G401 (cell line): ENCODE data around the gene KDSR. TPM values are rescaled to one million over a fixed set of nuclear protein-coding genes. Genes with fewer than 3 reads are reported as not detected.

ENCODE experiments used
- DNase-seq: peaks from one replicate; pipeline ENCODE4 v3.0.0-alpha.2; 2015; ENCODE audit warnings: low spot score
- in situ Hi-C: cut with HindIII; loops from 2 replicates; pipeline ENCODE4 v1.10.0; 2016; ENCODE audit warnings: low sequenced_read_pairs, mixed read lengths
- total RNA-seq: library from RNA; depleted of rRNA; stranded (reverse); fragments of >200 nt; shearing (Covaris generic); gene quantifications from 2 replicates; pipeline ENCODE4 v1.2.3, GENCODE V29; 2014

Gene KDSR
- total RNA-seq, 1 experiment from 2014 or later = 23.3 TPM

DNA sequence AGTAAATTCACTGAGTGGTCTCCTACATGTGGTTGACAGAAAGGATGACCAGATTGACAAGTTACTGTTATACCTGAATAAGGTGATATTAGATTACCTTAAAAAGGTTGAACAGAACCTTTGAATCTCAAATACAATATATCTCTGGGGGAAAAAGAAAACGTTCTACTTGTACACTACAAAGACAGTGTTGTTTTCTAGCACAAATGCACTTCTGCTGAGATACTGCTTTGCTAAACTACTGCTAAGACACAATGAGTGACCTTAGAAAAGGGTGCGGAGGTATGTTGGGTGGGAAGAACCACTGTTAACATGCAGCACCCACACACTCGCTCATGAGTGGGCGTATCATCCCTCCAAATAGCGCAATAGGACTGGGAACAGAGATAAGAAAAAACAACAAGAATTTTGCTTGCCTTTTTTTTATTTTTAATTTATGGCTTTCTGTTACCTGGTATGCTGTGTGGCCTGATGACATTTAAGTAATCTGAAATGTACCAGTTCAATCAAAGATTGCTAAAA, 53.5 kb downstream of the KDSR start:
- in situ Hi-C loops = loop anchor here (25.0 kb wide), 1 partner anchor 176 kb away; no protein-coding TSS in a partner anchor
- DNase-seq = no peak

DNA sequence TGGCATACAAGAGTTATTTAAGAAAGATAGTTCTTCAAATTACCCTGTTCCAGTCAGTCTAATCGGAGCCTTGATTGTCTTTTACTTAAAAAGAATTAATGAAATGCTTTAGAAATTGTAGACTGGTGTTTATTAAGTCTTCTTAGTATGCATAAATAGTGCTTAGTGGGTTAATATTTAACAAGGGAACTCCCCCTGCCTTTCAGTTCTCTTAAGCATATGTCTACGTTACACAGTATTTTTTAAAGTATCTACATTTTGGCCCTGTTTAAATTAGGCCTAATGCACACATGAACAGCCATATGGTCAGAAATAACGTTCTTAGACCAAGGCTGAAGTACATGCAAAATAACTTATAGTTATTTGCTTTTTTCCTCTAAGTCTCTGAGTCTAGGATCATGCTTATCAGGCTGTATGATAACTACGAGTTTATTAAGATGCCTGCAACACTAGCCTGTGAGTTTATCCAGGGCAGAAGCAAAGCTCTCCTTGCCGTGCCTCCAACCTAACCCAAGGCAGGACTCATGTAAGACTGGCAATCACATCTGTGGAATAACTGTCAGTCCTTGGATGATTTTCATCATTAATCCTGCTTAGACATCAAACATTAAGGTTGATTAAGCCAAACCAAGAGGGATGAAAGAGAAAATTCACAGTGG, 54.1 kb downstream of the KDSR start:
- in situ Hi-C loops = loop anchor here (25.0 kb wide), 1 partner anchor 176 kb away; no protein-coding TSS in a partner anchor
- no peak for DNase-seq

DNA sequence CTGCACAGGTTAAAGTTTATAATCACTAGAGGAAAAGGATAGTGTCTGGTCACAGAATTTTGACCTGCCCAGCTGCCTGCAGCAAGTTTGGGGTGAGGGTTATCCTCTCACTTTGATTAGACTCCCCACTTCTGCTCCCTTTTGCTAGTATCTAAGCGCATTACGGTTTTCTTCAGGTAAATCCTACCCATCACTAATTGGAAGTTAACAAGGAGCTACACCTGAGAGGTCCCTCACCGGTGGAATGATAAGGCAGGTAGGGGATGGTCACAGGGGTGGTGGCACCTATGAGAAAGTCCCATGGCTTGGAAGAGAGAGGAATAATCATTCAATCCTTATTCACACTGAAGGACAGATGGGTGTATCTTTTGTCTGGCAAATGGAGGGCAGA, 55.0 kb downstream of the KDSR start:
- in situ Hi-C loops = loop anchor here (25.0 kb wide), 1 partner anchor 175 kb away; no protein-coding TSS in a partner anchor

DNA sequence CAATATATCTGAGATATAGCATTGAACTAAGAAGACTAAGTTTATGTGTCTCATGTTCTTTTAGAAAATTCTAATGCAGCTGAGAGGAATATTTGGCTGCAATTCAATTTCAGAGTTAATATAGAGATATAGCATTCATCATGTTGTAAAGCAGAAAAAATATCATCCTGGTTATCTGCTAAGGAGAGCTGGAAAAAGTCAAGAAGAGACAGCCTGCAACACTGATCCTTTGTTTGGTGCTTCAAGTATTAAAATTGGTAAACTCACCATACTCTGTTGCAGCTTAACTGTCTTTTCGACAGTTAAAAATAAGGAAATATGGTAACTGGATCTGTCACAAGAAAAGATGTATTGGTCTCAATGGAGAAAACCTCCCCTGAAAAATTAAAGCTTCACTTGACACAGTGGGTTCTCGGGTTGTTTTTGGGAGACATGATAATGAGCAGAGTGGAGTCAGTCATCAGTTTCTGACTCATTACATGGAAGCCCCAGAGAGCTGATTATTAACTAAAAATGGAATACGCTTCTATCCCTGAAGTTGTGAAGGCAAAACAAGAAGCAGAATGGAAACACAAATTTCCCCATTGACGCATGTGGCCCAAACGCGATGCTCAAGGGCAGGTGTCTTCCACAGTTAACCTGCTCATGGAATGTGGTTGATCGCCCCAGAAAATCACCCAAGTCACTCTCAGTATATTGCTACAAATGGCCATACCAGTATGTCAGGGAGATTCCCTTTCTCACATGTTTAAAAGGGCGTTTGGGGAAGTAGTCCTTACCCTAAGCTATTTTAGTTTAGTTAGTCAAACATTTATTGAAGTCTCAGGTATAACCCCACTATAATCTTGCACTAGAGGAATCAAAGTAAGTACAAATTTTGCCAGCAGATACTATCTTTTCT, 55.6 kb downstream of the KDSR start:
- no peak for DNase-seq
- in situ Hi-C loops = loop anchor here (25.0 kb wide), 1 partner anchor 174 kb away; no protein-coding TSS in a partner anchor

More for the DNA sequence above, 55.0 kb downstream of the KDSR start:
- no peak for DNase-seq

DNA sequence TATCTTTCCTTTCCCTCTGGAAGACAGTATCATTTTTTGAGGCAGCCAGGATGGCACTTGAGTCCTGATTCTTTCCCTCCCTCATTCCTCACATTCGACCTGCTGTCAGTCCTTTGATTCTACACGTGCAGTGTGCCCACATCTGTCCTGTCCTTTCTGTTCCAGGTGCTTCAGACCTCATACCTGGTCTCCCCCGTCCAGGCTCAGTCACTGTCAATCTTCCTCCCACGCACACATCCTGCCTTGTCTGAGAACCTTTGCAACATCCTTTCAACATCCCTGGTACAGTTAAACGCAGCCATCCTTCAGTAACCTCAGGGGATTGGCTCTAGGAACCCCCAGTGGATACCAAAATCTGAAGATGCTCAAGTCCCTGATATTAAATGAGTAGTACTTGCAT, 57.6 kb downstream of the KDSR start:
- in situ Hi-C loops = loop anchor here (25.0 kb wide), 1 partner anchor 172 kb away; no protein-coding TSS in a partner anchor
- no peak for DNase-seq

DNA sequence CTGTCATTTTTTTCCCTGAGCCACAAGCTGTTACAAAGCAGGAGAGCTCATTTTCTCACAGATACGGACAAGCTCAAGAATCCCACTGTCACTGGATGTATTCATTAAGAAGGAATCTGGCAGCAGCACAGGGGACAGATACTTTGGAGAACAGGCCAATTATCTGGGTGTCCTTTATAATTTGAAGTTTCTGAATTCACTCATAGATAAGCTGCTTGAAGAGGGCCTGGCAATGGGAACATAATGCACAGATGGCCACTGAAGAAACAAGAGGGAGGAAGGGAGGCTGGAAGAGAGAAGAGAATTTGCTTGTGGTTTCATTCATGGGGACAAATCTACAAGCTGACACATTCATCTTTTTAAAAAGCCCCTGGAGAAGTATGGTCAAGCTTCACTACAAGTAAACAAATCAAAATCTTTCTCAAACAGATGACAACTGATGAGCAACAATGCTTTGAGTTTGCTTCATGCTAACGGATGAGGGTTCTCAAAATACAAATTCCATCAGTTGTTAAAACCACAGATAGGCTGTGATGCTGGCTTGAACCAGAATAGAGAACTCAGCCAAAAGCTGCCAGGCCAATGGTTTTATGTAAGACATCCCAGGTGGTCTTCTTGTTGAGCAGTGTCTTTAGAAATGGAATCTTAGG, 59.3 kb downstream of the KDSR start:
- peak; percentile 62 for DNase-seq
- in situ Hi-C loops = loop anchor here (25.0 kb wide), 1 partner anchor 170 kb away; no protein-coding TSS in a partner anchor

DNA sequence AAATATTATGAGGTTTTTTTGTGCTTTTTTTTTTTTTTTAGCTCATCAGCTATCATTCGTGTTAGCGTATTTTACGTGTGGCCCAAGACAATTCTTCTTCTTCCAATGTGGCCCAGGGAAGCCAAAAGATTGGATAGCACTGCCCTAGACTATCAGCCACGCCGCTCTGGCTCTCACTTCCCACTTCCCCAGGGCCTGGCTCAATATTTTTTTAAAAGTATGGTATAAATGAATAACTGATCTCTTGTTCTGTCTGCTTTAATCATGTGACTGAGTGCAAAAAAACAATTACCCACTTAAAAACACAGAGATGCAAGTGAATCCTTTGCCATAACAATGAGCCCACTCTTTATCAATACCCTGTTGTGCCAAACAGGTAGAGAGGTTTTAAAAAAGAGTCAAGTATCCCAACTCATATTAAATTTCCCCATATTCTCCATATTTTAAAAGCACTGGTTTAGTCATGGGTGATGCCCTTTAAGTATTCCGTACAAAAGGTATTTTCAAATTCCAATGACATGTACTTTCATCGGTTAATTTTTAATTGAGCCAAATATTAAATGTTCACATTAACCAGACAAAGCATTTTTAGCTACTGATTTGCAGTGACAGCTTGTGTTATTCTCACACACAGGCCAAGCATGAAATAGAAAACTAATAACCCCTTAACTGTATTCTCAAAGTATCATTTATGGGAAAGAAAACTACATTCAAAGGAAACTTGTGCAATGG, 60.0 kb downstream of the KDSR start:
- no peak for DNase-seq
- in situ Hi-C loops = loop anchor here (25.0 kb wide), 1 partner anchor 170 kb away; no protein-coding TSS in a partner anchor

DNA sequence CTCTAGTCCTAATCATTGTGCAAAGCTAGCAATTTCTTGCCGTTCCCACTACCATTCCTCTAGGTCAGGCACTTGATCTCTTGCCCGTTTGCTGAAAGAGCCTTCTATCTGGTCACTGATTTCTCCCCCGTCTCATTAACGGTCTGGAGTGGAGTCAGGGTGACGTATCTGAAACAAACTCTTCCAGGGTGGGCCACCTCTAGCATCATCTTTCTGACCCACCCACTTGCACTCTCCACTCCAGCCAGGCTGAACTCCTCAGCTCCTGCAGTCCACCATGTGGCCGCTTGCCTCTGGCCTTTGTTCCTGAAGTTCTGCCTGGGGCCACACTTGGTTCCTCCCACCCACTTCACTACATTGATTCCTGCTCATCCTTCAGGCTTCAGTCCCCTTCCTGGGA, 60.8 kb downstream of the KDSR start:
- no peak for DNase-seq
- in situ Hi-C loops = loop anchor here (25.0 kb wide), 1 partner anchor 169 kb away; no protein-coding TSS in a partner anchor

DNA sequence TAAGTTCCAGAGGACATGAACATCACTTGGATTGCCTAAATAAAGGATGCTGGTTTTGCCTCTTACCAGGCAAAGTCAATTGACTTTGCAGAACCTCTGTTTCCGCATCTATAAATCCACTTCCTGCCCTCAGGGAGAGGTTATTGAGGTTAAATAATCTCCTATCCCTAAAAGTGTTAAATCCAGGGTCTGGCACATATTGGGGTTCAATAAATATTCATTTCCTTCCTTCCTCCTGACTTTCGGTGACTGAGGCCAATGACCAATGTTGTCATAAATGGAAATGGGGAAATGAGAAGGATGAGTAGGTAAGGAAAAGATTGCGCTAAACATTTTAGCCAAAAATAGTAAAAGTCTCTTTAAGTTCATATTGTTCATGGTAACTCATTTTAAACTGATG, 63.5 kb downstream of the KDSR start:
- no peak for DNase-seq
- in situ Hi-C loops = loop anchor here (25.0 kb wide), 1 partner anchor 166 kb away; no protein-coding TSS in a partner anchor

DNA sequence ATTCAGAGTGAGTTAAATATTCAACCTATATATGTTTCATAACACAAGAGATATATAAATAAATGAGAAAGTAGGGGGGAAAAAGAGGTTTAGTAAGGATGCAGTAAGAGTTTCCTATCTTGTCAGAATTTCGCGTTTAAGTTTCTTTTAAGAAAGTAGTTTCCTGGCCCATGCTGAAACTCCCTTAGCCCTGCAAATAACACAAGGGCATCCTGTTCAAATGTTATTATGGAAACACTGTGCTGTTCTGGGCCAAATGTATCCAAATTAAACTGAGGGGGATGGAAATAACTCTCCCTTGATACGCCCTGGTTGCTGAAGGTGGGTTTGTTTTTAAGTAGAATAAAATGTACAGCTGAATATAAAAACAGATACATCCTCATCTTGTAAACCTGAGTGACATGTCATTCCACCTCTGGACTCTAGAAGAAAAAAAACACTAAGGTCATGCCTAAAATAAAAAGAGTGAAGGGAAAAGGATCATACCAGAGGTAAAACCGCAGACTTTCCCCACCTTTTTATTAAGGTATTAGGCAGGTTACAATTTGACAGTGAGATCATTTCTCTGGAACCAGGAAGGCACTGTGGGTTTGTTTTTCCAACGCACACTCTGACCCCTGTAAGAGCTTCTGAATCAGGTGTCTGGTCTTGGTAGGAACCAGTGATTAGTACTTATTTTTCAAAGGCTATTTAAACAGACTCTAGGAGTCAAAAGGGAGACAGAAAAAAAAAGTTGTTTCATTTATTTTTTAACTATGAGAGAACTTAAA, 64.2 kb downstream of the KDSR start:
- DNase-seq = no peak
- in situ Hi-C loops = loop anchor here (25.0 kb wide), 1 partner anchor 166 kb away; no protein-coding TSS in a partner anchor

DNA sequence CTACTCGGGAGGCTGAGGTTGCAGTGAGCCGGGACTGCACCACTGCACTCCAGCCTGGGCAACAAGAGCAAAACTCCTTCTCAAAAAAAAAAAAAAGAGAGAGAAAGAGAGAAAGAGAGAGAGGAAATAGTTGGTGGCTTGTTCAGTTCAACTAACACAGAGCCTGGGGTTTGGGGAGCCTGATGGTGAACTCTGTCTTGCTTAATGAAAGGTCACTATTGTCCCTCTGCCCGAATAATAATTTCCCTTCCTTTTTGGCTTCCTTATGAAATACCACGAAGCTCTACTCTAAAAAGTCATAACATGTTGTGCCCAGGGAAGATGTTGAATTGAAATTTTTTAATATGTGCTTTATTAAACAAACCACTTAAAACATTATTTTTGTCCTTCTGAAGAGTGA, 64.8 kb downstream of the KDSR start:
- DNase-seq = no peak

DNA sequence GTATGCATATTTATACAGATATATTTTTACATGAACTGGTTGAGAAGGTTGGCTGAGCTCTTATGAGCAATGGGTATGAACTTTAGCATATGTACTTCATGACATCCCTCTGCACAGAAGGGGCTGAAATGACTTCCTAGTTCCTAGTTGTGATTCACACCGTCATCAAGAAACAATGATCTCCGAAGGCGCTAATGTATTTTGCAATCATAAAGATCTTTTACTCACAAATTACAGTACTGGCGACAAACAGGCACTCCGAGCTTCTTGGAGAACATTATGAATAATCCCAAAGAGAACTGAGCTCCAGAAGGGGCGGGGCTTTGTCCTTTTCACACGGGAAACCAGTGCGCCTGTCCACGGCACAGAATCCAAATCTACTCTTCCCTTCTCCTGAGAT, 65.6 kb downstream of the KDSR start:
- DNase-seq = no peak
- in situ Hi-C loops = loop anchor here (25.0 kb wide), 1 partner anchor 164 kb away; no protein-coding TSS in a partner anchor

More for the DNA sequence above, 64.8 kb downstream of the KDSR start:
- in situ Hi-C loops = loop anchor here (25.0 kb wide), 1 partner anchor 165 kb away; no protein-coding TSS in a partner anchor

DNA sequence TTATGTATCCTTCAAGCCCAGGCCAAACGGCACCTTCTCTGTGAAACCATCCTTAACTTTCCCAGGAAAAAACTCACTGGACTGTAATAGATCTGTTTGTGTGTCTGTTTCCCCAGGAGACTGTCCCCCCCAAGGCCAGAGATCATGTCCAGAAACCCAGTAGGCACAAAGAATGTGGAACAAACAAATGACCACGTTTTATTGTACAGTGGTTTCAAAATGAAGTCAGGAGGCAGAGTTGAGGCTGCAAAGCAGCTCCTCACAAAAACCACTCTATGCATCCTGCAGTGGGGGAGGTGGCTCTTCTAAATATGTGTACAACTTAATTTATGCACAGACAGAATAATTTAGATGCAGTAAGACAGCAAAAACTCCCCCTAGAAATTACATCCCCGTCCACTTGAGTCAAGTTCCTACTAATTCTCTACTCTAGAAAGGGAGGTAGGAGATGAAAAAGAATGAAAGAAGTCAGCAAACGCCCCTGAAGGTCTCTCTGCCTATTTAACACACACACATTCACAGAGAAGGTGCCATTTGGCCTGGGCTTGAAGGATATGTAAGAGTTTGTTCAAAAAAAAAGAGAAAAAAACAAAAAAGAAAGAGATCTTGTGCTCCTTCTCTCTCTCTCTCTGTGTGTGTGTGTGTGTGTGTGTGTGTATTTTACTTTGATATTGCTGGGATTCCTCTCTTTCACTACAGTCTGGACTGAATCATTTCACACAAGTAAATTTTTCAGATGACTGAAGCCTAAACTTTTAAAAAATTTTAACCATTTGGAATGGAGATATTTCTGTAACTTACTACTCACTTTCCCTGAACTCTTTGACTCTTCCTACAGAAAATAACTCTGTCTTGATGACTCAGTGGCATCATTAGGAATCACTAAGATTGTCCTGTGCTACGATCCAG, 66.9 kb downstream of the KDSR start:
- in situ Hi-C loops = loop anchor here (25.0 kb wide), 1 partner anchor 163 kb away; no protein-coding TSS in a partner anchor
- DNase-seq = no peak

DNA sequence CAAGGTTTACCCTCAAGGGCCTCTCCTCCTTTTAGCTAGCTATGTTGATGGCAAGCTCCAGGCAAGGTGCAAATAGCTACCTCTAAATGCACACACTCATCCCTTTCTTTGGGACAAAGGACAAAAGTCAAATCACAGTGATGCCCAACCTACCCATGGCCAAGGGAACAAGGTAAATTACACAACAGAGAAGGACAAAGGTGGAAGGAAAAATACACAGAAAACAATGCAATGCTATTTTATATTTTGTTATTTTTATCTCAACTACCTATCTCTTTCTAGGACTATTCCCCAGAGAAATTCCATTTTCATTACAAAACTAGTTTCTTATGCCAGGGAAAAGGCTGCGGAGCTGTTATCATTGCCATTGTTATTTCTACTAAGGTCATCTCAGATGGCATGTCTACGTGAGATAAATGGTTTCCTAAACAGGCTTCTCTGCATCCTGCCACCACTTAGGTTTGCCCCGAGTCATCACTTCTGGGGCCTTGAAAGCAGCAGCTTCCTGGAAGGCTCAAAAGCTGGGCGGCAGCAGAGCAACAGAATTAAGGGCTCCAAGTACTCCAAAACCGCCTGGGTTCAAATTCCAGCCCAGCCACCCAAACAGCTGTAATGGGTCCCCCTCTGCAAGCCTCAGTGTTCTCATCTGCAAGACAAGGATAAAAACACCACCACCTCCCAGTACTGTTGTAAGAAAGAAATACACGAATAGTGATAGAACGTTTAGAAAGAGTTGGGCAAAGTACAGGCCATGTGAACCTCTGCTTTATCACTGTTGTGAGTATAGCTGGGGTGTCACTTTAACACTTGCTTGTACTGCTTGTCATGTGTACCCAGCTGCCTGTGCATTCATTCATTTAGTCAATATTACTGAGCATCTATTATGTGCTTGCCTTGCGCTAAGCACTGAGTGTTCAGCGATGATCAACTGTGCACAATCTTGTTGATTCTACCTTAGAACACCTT, 68.3 kb downstream of the KDSR start:
- in situ Hi-C loops = no loop called here
- DNase-seq = no peak

DNA sequence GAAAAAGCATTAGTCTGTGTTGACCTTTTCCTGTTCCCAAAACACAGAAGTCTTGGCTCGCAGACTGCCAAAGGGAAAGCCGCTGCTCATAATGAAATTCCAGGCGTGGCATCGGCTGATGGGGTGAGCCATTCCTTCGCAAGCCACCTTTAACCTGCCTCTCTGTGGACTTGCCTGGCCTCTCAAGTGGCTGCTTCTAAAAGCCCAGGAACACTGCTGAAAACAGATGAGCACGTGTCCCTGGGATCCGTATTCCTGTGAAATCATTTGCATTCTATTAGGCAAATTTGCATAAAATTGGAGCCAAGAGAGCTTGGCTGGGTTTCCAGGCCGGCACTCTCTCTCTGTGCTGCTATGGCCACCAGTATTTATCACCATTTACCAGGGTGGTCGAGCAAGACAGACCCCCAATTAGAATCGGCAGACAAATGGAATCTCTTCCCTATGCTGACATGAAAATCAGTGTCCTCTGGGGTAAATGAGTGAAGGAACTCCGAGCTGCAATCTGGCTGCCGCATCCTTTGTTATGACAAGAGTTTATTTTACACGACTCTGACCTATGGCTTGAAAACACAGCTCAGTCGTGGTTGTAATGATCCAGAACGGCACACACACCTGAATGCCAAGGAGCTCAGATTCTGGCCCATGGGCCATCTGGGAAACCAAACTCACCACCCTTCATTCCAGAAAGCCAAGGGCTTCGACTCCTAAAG, 69.2 kb downstream of the KDSR start:
- in situ Hi-C loops = no loop called here
- peak; percentile 27 for DNase-seq
